GM19468 (cell line): ENCODE data around the gene MOV10L1.

ENCODE experiments used
- ATAC-seq: cut with Tn5 transposase; IDR thresholded peaks from one replicate; pipeline ENCODE4 v1.9.1; 2021; ENCODE audit warnings: mild to moderate bottlenecking, moderate library complexity, moderate number of reproducible peaks; ENCODE audit not compliant: unreplicated experiment; ENCODE audit errors: extremely low read depth

Gene MOV10L1

DNA sequence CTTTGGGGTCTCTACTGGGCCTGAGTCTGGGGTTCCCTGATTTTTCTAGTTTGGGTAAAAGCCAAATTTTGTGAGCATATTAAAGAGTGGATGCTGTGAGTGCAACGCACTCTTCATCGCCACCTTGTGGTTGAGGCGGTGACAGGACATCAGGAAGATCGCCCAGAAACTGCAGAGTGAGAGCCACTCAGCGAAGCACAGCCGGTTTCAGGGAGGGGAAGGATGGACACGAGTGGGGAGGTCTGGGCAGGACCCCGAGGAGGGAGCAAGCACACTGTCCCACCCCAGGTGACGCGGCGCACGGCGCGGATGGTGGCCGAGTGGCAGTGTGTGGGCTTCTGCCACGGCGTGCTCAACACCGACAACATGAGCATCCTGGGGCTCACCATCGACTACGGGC lies 120.1 kb downstream of the MOV10L1 start:
- ATAC-seq = no peak

DNA sequence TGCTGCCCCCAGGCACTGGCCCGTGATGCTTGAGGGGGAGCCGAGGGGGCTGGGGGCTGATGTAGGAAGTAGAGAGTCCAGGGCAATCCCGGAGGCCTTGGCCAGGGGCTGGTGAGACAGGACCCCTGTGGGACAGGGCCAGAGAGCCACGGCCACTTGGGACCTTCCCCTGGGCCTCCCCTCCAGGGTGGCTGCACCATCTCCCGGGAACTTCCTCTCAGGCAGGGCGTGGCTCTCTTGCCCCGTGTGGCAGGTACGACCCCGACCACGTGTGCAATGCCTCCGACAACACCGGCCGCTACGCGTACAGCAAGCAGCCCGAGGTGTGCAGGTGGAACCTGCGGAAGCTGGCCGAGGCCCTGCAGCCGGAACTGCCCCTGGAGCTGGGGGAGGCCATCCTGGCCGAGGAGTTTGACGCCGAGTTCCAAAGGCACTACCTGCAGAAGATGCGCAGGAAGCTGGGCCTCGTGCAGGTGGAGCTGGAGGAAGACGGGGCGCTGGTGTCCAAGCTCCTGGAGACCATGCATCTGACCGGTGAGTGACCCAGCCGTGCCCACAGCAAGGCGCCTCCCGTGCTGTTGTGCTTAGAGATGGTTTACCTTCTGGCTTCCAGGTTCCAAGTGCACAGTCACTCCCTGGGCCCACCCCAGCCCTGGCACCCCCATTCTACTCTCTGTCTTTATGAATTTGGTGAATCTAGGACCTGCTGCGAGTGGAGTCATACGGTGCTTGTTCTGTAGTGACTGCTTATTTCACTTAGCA lies 120.8 kb downstream of the MOV10L1 start:
- ATAC-seq = no peak

- no peak for ATAC-seq
Measured at GRCh38 chr22:50211147-50211546, 121.3 kb downstream of the MOV10L1 start.
